HL-60 (cell line): Measurements from ENCODE around the gene FOXC2.

Experiments
- CTCF ChIP-seq: IDR thresholded peaks from one replicate; pipeline ENCODE4 v1.5.1; 2011; ENCODE audit warnings: low read length, control low read depth, inconsistent platforms; ENCODE audit not compliant: insufficient read depth
- GABPA ChIP-seq: IDR thresholded peaks from 2 replicates; pipeline ENCODE4 v1.6.1; 2012; ENCODE audit warnings: low read depth
- POLR2AphosphoS5 ChIP-seq: IDR thresholded peaks from 2 replicates; pipeline ENCODE4 v1.6.1; 2012; ENCODE audit warnings: low read depth
- REST ChIP-seq: IDR thresholded peaks from 2 replicates; pipeline ENCODE4 v1.6.1; 2012; ENCODE audit warnings: low read depth; ENCODE audit not compliant: insufficient replicate concordance

- TF ChIP-seq CTCF (no peak), GABPA (no peak), POLR2AphosphoS5 (no peak), REST (no peak)
Observed at GRCh38 chr16:86546638-86547013, 20.0 kb upstream of the FOXC2 start.
